PFSK-1 (cell line): ENCODE results near the gene CHST3.

Experiments used
- POLR2AphosphoS5 ChIP-seq: IDR thresholded peaks from 2 replicates; pipeline ENCODE4 v1.6.1; 2012; ENCODE audit warnings: low read depth, mild to moderate bottlenecking, control low read depth, low read length, moderate library complexity
- SIN3A ChIP-seq: IDR thresholded peaks from 2 replicates; pipeline ENCODE4 v1.6.1; 2012; ENCODE audit warnings: mild to moderate bottlenecking, low read length, moderate library complexity, borderline replicate concordance; ENCODE audit not compliant: insufficient read depth
- TAF1 ChIP-seq: IDR thresholded peaks from 2 replicates; pipeline ENCODE4 v1.6.1; 2012; ENCODE audit warnings: low read length, control low read depth, borderline replicate concordance; ENCODE audit not compliant: insufficient read depth

DNA sequence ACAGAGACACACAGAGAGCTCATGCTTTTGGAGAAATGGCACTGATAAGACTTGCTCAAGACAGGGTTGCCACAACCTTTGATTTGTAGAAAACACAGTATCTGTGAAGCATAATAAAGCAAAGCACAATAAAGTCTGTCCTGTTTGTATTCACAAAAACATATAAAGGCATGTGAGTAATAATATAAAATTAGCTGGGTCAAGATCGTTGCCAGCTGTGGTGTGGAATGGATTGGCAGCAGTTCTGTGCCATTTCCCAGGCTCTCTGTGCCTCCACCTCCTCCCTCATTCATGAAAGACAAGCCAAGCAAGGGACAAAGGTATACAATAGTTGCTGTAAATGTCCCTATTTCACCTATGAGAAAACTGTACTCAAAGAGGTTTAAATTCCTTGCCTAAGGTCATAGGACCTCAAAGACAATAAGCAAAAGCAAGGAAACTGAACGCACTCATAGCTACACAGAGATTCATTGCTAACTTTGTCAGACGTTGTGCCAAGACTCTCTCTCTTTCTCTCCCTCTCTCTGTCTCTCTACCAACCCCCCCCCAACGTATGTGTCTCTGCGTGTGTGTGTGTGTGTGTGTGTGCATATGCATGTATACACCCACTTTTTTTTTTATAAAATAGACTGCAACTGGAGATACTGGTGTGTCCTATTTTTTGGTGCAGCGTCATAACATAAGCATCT, 31.8 kb downstream of the CHST3 start:
- TF ChIP-seq SIN3A (no peak), POLR2AphosphoS5 (no peak), TAF1 (no peak)
